ENCODE results near the gene TM4SF4. TPM values are rescaled to one million over a fixed set of nuclear protein-coding genes. Genes with fewer than 3 reads are reported as not detected.

Gene TM4SF4
- total RNA-seq, 1 experiment from 2014 or later: not detected

GRCh38 chr3:149438981-149439380 is 35.5 kb upstream of the TM4SF4 start:
- peaks cover 10% of the 10 kb centered on the region; the same call in 1 of the 2 replicates for H3F3A ChIP-seq (ENCODE audit: insufficient read depth, low read depth)
- no peaks in the 10 kb centered on the region for H3K9me2 ChIP-seq (ENCODE audit: insufficient read depth)
- H3K79me2 ChIP-seq (ENCODE audit: low read depth): no peaks in the 10 kb centered on the region
- no peak overlapping the region for H3K4me3 ChIP-seq
- POLR2A ChIA-PET (ENCODE audit: unreplicated experiment): no interaction called here
- no peaks in the 10 kb centered on the region for H3K36me3 ChIP-seq (ENCODE audit: low read depth)
- intact Hi-C loops (cut with micrococcal nuclease; ENCODE audit: unreplicated experiment): no loop called here
- no peak overlapping the region for H3K4me2 ChIP-seq
- no peak overlapping the region for H3K27ac ChIP-seq
- peaks cover 15% of the 10 kb centered on the region for H3K4me1 ChIP-seq (replicated peaks; ENCODE audit: insufficient read depth)
- H3K27me3 ChIP-seq (ENCODE audit: insufficient read depth, low read depth): no peaks in the 10 kb centered on the region
- no peak for DNase-seq
- TF ChIP-seq CTCF (conservative IDR thresholded peaks at IDR 0.05): no peak
- TF ChIP-seq EZH2 (IDR thresholded peaks at IDR 0.05; ENCODE audit: low read depth): no peak
- H4K20me1 ChIP-seq (ENCODE audit: insufficient read depth): no peaks in the 10 kb centered on the region
- BruUV-seq (replicated peaks): no TSS peak
- no peak overlapping the region for H2AFZ ChIP-seq
- CTCF ChIA-PET: no interaction called here
- H3K9me3 ChIP-seq (ENCODE audit: insufficient read depth, low read depth): no peaks in the 10 kb centered on the region

- Histone ChIP-seq H3K9me3 (ENCODE audit: insufficient read depth, low read depth) (no peaks in the 10 kb centered on the region), H3K4me1 (replicated peaks; ENCODE audit: insufficient read depth) (peaks cover 15% of the 10 kb centered on the region), H3K4me2 (no peak overlapping the region), H3K4me3 (no peak overlapping the region), H2AFZ (no peak overlapping the region), H3K27ac (no peak overlapping the region), H3K36me3 (ENCODE audit: low read depth) (no peaks in the 10 kb centered on the region), H3F3A (ENCODE audit: insufficient read depth, low read depth) (peaks cover 10% of the 10 kb centered on the region; the same call in 1 of the 2 replicates), H3K9me2 (ENCODE audit: insufficient read depth) (no peaks in the 10 kb centered on the region), H3K27me3 (ENCODE audit: insufficient read depth, low read depth) (no peaks in the 10 kb centered on the region), H4K20me1 (ENCODE audit: insufficient read depth) (no peaks in the 10 kb centered on the region), H3K79me2 (ENCODE audit: low read depth) (no peaks in the 10 kb centered on the region)
- BruUV-seq (replicated peaks): no TSS peak
- ChIA-PET CTCF (no interaction called here), POLR2A (ENCODE audit: unreplicated experiment) (no interaction called here)
- TF ChIP-seq CTCF (conservative IDR thresholded peaks at IDR 0.05) (no peak), EZH2 (IDR thresholded peaks at IDR 0.05; ENCODE audit: low read depth) (no peak)
- DNase-seq: no peak
- intact Hi-C loops (cut with micrococcal nuclease; ENCODE audit: unreplicated experiment): no loop called here
These were observed 32.9 kb upstream of the TM4SF4 start for GRCh38 chr3:149441642-149442041.

DNA sequence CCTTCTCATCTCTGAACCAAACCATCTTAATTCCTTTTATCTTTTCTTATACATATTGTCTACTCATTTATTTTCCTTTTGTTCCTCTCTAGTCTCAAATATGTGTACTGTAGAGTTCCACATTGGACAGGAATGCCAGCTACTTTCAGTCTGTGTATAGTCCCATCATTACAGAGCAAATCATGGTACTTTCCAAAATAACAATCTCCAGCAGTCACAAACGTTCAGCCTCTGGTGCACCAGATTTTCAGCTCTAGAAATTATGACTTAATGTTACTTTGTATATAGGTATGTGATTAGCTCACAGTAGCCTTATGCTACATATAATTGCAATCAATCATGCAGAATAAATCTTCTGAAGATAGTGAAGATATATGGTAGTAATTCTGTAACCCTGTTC is 32.5 kb upstream of the TM4SF4 start:
- Histone ChIP-seq H3F3A (ENCODE audit: insufficient read depth, low read depth) (peaks cover 10% of the 10 kb centered on the region; the same call in 1 of the 2 replicates), H3K4me3 (no peak overlapping the region), H3K9me3 (ENCODE audit: insufficient read depth, low read depth) (no peaks in the 10 kb centered on the region), H4K20me1 (ENCODE audit: insufficient read depth) (no peaks in the 10 kb centered on the region), H3K9me2 (ENCODE audit: insufficient read depth) (no peaks in the 10 kb centered on the region), H3K79me2 (ENCODE audit: low read depth) (no peaks in the 10 kb centered on the region), H3K27me3 (ENCODE audit: insufficient read depth, low read depth) (no peaks in the 10 kb centered on the region), H2AFZ (no peak overlapping the region), H3K27ac (no peak overlapping the region), H3K4me1 (replicated peaks; ENCODE audit: insufficient read depth) (peaks cover 15% of the 10 kb centered on the region), H3K36me3 (ENCODE audit: low read depth) (no peaks in the 10 kb centered on the region), H3K4me2 (no peak overlapping the region)
- ChIA-PET POLR2A (ENCODE audit: unreplicated experiment) (no interaction called here), CTCF (no interaction called here)
- no TSS peak for BruUV-seq (replicated peaks)
- no peak for DNase-seq
- intact Hi-C loops (cut with micrococcal nuclease; ENCODE audit: unreplicated experiment): no loop called here
- TF ChIP-seq EZH2 (IDR thresholded peaks at IDR 0.05; ENCODE audit: low read depth) (no peak), CTCF (conservative IDR thresholded peaks at IDR 0.05) (no peak)

All from PC-9 (cell line).